GOT3 (cell line): ENCODE data around the gene ITPK1.

Source experiments
- DNase-seq: peaks from one replicate; lab custom pipeline; 2025; ENCODE audit warnings: mixed read lengths; lab: John Stamatoyannopoulos, UW

ITPK1 gene

GRCh38 chr14:93105362-93105761, 10.4 kb downstream of the ITPK1 start:
- DNase-seq, result no peak

GRCh38 chr14:93104961-93105360, 10.8 kb downstream of the ITPK1 start:
- DNase-seq, result no peak

- no peak for DNase-seq
These were observed 12.2 kb downstream of the ITPK1 start for GRCh38 chr14:93103392-93104080.

- DNase-seq, result no peak
These were observed 13.6 kb downstream of the ITPK1 start for GRCh38 chr14:93102141-93102540.

- DNase-seq, result no peak
These were observed 14.5 kb downstream of the ITPK1 start for GRCh38 chr14:93101181-93101580.

- no peak for DNase-seq
These were observed 15.2 kb downstream of the ITPK1 start for GRCh38 chr14:93100570-93100969.

GRCh38 chr14:93100100-93100499, 15.6 kb downstream of the ITPK1 start:
- no peak for DNase-seq

- no peak for DNase-seq
These were observed 16.1 kb downstream of the ITPK1 start for GRCh38 chr14:93099643-93100042.

- DNase-seq, result no peak
These were observed 16.5 kb downstream of the ITPK1 start for GRCh38 chr14:93099196-93099595.

- no peak for DNase-seq
These were observed 18.9 kb downstream of the ITPK1 start for GRCh38 chr14:93096691-93097322.

GRCh38 chr14:93095742-93096510, 19.8 kb downstream of the ITPK1 start:
- no peak for DNase-seq

GRCh38 chr14:93094121-93094918, 21.4 kb downstream of the ITPK1 start:
- no peak for DNase-seq

GRCh38 chr14:93092606-93093556, 22.8 kb downstream of the ITPK1 start:
- DNase-seq, result no peak

GRCh38 chr14:93091666-93092065, 24.1 kb downstream of the ITPK1 start:
- DNase-seq, result no peak

- no peak for DNase-seq
These were observed 24.7 kb downstream of the ITPK1 start for GRCh38 chr14:93090826-93091555.

- no peak for DNase-seq
These were observed 26.0 kb downstream of the ITPK1 start for GRCh38 chr14:93089521-93090269.

- no peak for DNase-seq
These were observed 29.2 kb downstream of the ITPK1 start for GRCh38 chr14:93086441-93087055.

GRCh38 chr14:93085911-93086310, 29.8 kb downstream of the ITPK1 start:
- DNase-seq, result no peak
